Natural killer cell (primary cell): ENCODE results near the gene RGS1. TPM values are rescaled to one million over a fixed set of nuclear protein-coding genes. Genes with fewer than 3 reads are reported as not detected.

Experiments
- ATAC-seq, 3 donors: fragments of 150-1000 bp in 2 of 3; fragments of 200-7000 bp in 1 of 3; cut with Tn5 transposase; 1 replicate in 1 of 3; 2 replicates in 2 of 3; pipeline ENCODE4 v1.10.0; 2021; ENCODE audit warnings: mild to moderate bottlenecking in 2 of 3, moderate library complexity in 2 of 3
- DNase-seq, 2 donors: peaks; one replicate each; pipeline versions ENCODE4 v3.0.0 to v3.0.0-alpha.2; 2013 to 2021; ENCODE audit warnings: mixed read lengths in 1 of 2
- H3K27ac ChIP-seq: one replicate; pipeline ENCODE4 v1.5.1; 2013; ENCODE audit warnings: mild to moderate bottlenecking, low read length
- H3K27me3 ChIP-seq: one replicate; pipeline ENCODE4 v1.6.1; 2013; ENCODE audit warnings: low read length; ENCODE audit not compliant: control insufficient read depth, insufficient read depth
- H3K36me3 ChIP-seq: one replicate; pipeline ENCODE4 v1.6.1; 2013; ENCODE audit warnings: low read length; ENCODE audit not compliant: control insufficient read depth, insufficient read depth
- H3K4me1 ChIP-seq: one replicate; pipeline ENCODE4 v1.6.1; 2013; ENCODE audit warnings: low read length; ENCODE audit not compliant: control insufficient read depth, insufficient read depth
- H3K4me3 ChIP-seq: one replicate; pipeline ENCODE4 v1.5.1; 2013; ENCODE audit warnings: low read length
- H3K9me3 ChIP-seq: one replicate; pipeline ENCODE4 v1.6.1; 2013; ENCODE audit warnings: low read length; ENCODE audit not compliant: control insufficient read depth, insufficient read depth
- H3K27ac Mint-ChIP-seq, 2 donors: one replicate each; pipeline ENCODE4 v1.8.0; 2022; ENCODE audit warnings: mild to moderate bottlenecking in 2 of 2, mixed read lengths in 2 of 2, moderate library complexity in 1 of 2
- H3K27me3 Mint-ChIP-seq, 2 donors: one replicate each; pipeline ENCODE4 v1.8.0; 2022; ENCODE audit warnings: low read depth in 2 of 2, mixed read lengths in 2 of 2
- H3K36me3 Mint-ChIP-seq: one replicate; pipeline ENCODE4 v1.8.0; 2022; ENCODE audit warnings: mixed read lengths
- H3K4me1 Mint-ChIP-seq, 2 donors: one replicate each; pipeline ENCODE4 v1.8.0; 2022; ENCODE audit warnings: mixed read lengths in 2 of 2
- H3K4me3 Mint-ChIP-seq: one replicate; pipeline ENCODE4 v1.8.0; 2022; ENCODE audit warnings: mild to moderate bottlenecking, moderate library complexity, mixed read lengths
- H3K9me3 Mint-ChIP-seq, 2 donors: one replicate each; pipeline ENCODE4 v1.8.0; 2022; ENCODE audit warnings: mixed read lengths in 2 of 2
- WGBS: methylation state at CpG from one replicate; pipeline ENCODE4 v1.1.7; 2013; ENCODE audit warnings: missing lambda C conversion rate; ENCODE audit not compliant: insufficient coverage; 5-methylcytosine and 5-hydroxymethylcytosine counted together
- intact Hi-C: fragments of 100-400 bp; cut with micrococcal nuclease; formaldehyde crosslinking; loops from one replicate; pipeline ENCODE4 v1.14.2; 2022
- total RNA-seq, 4 donors: library from RNA; stranded (reverse); fragments of 120-200 nt in 1 of 4; gene quantifications; one replicate each; pipeline versions ENCODE4 v1.2.3 to v1.2.4, GENCODE V29; 2013 to 2022
- TF ChIP-seq, protein P1 (sequence below): fragments of 200-600 bp; IDR thresholded peaks from one replicate; pipeline ENCODE4 v1.8.0; 2022; ENCODE audit warnings: antibody characterized with exemption

RGS1 gene
- total RNA-seq, 3 donors from 2014 or later (not counting 1 experiment from before 2014, with no cell fraction given) = 306 to 365 (median 343) TPM

- H3K27me3 Mint-ChIP-seq = no peaks in the 10 kb centered on the region
- DNase-seq (no peak), ATAC-seq (no peak)
- H3K4me3 Mint-ChIP-seq = no peak overlapping the region
- no peaks in the 10 kb centered on the region for H3K9me3 Mint-ChIP-seq
- TF ChIP-seq, protein P1, sequence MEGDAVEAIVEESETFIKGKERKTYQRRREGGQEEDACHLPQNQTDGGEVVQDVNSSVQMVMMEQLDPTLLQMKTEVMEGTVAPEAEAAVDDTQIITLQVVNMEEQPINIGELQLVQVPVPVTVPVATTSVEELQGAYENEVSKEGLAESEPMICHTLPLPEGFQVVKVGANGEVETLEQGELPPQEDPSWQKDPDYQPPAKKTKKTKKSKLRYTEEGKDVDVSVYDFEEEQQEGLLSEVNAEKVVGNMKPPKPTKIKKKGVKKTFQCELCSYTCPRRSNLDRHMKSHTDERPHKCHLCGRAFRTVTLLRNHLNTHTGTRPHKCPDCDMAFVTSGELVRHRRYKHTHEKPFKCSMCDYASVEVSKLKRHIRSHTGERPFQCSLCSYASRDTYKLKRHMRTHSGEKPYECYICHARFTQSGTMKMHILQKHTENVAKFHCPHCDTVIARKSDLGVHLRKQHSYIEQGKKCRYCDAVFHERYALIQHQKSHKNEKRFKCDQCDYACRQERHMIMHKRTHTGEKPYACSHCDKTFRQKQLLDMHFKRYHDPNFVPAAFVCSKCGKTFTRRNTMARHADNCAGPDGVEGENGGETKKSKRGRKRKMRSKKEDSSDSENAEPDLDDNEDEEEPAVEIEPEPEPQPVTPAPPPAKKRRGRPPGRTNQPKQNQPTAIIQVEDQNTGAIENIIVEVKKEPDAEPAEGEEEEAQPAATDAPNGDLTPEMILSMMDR = no peak
- no peaks in the 10 kb centered on the region for H3K9me3 ChIP-seq
- no peak overlapping the region for H3K4me3 ChIP-seq
- H3K27me3 ChIP-seq = no peaks in the 10 kb centered on the region
- intact Hi-C loops = no loop called here
- no peak overlapping the region for H3K27ac Mint-ChIP-seq
- H3K36me3 Mint-ChIP-seq = no peaks in the 10 kb centered on the region
- peaks cover 30 to 32% of the 10 kb centered on the region in 2 donors for H3K4me1 Mint-ChIP-seq
- no peaks in the 10 kb centered on the region for H3K4me1 ChIP-seq
- no peaks in the 10 kb centered on the region for H3K36me3 ChIP-seq
- WGBS = 83% methylated on average over 2 of the region's 2 CpGs
- no peak overlapping the region for H3K27ac ChIP-seq
Observed at GRCh38 chr1:192534666-192535065, 40.9 kb upstream of the RGS1 start.

- Mint-ChIP-seq H3K9me3 (no peaks in the 10 kb centered on the region), H3K36me3 (no peaks in the 10 kb centered on the region), H3K27me3 (no peaks in the 10 kb centered on the region), H3K4me1 (peaks cover 20 to 32% of the 10 kb centered on the region in 2 donors), H3K27ac (no peak overlapping the region), H3K4me3 (no peak overlapping the region)
- H3K27me3 ChIP-seq = no peaks in the 10 kb centered on the region
- no peaks in the 10 kb centered on the region for H3K4me1 ChIP-seq
- DNase-seq = no peak
- intact Hi-C loops = no loop called here
- no peaks in the 10 kb centered on the region for H3K36me3 ChIP-seq
- no peak for ATAC-seq
- TF ChIP-seq, protein P1 = no peak
- no peak overlapping the region for H3K27ac ChIP-seq
- WGBS = 88% methylated on average over 2 of the region's 3 CpGs
- H3K4me3 ChIP-seq = no peak overlapping the region
- no peaks in the 10 kb centered on the region for H3K9me3 ChIP-seq
Observed at GRCh38 chr1:192535916-192536664, 39.5 kb upstream of the RGS1 start.

- ATAC-seq = peak; percentile 65 to 68 (median 67)
- WGBS = 0% methylated on average over 2 of the region's 3 CpGs
- DNase-seq = peak in 1 of 2 donors; percentile 80
- Mint-ChIP-seq H3K4me1 (peaks cover 31 to 42% of the 10 kb centered on the region in 2 donors), H3K9me3 (no peaks in the 10 kb centered on the region), H3K4me3 (no peak overlapping the region), H3K27me3 (no peaks in the 10 kb centered on the region), H3K27ac (peak overlapping the region; percentile 70 to 74), H3K36me3 (no peaks in the 10 kb centered on the region)
- TF ChIP-seq, protein P1 = no peak
- Histone ChIP-seq H3K27me3 (no peaks in the 10 kb centered on the region), H3K4me1 (peaks cover 3% of the 10 kb centered on the region), H3K27ac (peak overlapping the region; percentile 28), H3K4me3 (no peak overlapping the region), H3K9me3 (no peaks in the 10 kb centered on the region), H3K36me3 (no peaks in the 10 kb centered on the region)
- intact Hi-C loops = no loop called here
Observed at GRCh38 chr1:192538407-192539296, 36.9 kb upstream of the RGS1 start.
